ENCODE results near the gene ZFP57. TPM values are rescaled to one million over a fixed set of nuclear protein-coding genes. Genes with fewer than 3 reads are reported as not detected.

ZFP57 gene
- total and polyA plus RNA-seq, 2 experiments from 2014 or later: 0.59 to 0.84 TPM

DNA sequence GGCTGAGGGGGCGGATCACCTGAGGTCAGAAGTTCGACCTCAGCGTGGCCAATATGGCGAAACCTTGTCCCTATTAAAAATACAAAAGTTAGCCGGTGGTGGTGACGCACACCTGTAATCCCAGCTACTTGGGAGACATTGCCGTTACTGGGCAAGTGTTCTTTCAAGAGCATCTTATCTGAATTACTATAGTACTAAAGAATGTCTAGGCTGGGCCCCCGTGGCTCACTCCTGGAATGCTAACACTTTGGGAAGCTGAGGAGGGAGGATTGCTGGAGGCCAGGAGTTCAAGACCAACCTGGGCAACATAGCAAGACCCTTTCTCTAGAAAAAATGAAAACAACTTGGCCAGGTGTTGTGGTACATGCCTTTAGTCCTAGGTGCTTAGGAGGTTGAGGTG lies 859 bp upstream of the ZFP57 start:
- peaks cover 7% of the 10 kb centered on the region for H3K27me3 Mint-ChIP-seq (ENCODE audit: insufficient read depth, low read depth, poor library complexity)
- Histone ChIP-seq H4K20me1 (replicated peaks; ENCODE audit: insufficient read depth) (no peaks in the 10 kb centered on the region), H3K79me2 (replicated peaks; ENCODE audit: insufficient read depth) (no peaks in the 10 kb centered on the region), H3K27me3 (ENCODE audit: insufficient read depth) (no peaks in the 10 kb centered on the region), H3K4me1 (ENCODE audit: insufficient read depth) (peaks cover 21% of the 10 kb centered on the region), H3K4me2 (no peak overlapping the region), H3K4me3 (no peak overlapping the region), H3K9me2 (ENCODE audit: insufficient read depth) (no peaks in the 10 kb centered on the region), H3K36me3 (ENCODE audit: insufficient read depth) (no peaks in the 10 kb centered on the region; the same call in 1 of the 2 replicates), H3K27ac (ENCODE audit: low read depth) (no peak overlapping the region), H3F3A (replicated peaks; ENCODE audit: low read depth) (0 out of 2 replicates have a peak, but pooled peaks cover 7% of the 10 kb centered on the region), H2AFZ (no peak overlapping the region)
- H3K9me3 Mint-ChIP-seq: peaks cover 8% of the 10 kb centered on the region
- TF ChIP-seq CREB1 (CRISPR knock-in tag; IDR thresholded peaks at IDR 0.05; ENCODE audit: low read depth): no peak
- TF ChIP-seq STAT1 (IDR thresholded peaks at IDR 0.05; ENCODE audit: unreplicated experiment): no peak
- TF ChIP-seq NANOG (IDR thresholded peaks at IDR 0.05; ENCODE audit: borderline replicate concordance): no peak
- no peak for TF ChIP-seq ZNF331 (CRISPR knock-in tag; IDR thresholded peaks at IDR 0.05; ENCODE audit: low read depth)
- no peak for TF ChIP-seq EZH2phosphoT487 (IDR thresholded peaks at IDR 0.05; ENCODE audit: unreplicated experiment)
- TF ChIP-seq JUNB (IDR thresholded peaks at IDR 0.05; ENCODE audit: unreplicated experiment): no peak
- no peak for TF ChIP-seq ZNF114 (CRISPR knock-in tag; IDR thresholded peaks at IDR 0.05)
- ATAC-seq (no peak), DNase-seq (ENCODE audit: low spot score) (no peak)
- peaks cover 32% of the 10 kb centered on the region for H3K4me1 Mint-ChIP-seq
- no peak overlapping the region for H3K4me3 Mint-ChIP-seq
- peaks cover 4% of the 10 kb centered on the region; the same call in 1 of the 3 replicates for H3K36me3 Mint-ChIP-seq (ENCODE audit: low read depth)
- H3K27ac Mint-ChIP-seq: no peak overlapping the region

DNA sequence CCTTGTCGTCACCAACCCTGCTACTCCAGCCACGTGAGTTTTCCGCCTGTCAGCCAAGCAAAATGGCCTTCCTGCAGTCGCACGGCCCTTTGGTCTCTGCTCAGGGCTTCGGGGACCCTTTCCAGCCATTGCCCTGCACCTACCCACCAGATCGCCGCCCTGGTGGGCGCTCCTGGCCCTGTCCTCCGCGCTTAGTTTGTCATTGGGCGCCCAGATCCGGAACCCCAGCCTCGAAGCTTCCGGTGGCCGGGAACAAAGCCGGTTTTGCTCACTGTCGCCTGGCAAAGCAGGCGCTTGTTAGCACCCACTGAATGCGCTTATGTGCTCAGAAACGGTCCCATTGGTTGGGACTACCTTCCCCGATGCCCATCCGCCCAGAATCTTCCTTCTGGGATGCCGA lies 536 bp downstream of the ZFP57 start:
- ATAC-seq (no peak), DNase-seq (ENCODE audit: low spot score) (peak; percentile 51)
- peaks cover 2% of the 10 kb centered on the region; the same call in 1 of the 3 replicates for H3K36me3 Mint-ChIP-seq (ENCODE audit: low read depth)
- Histone ChIP-seq H4K20me1 (replicated peaks; ENCODE audit: insufficient read depth) (no peaks in the 10 kb centered on the region), H3K4me3 (no peak overlapping the region), H3K27me3 (ENCODE audit: insufficient read depth) (no peaks in the 10 kb centered on the region), H3K4me2 (no peak overlapping the region), H3K36me3 (ENCODE audit: insufficient read depth) (no peaks in the 10 kb centered on the region; the same call in 1 of the 2 replicates), H3K79me2 (replicated peaks; ENCODE audit: insufficient read depth) (no peaks in the 10 kb centered on the region), H3F3A (replicated peaks; ENCODE audit: low read depth) (0 out of 2 replicates have a peak, but pooled peaks cover 7% of the 10 kb centered on the region), H2AFZ (no peak overlapping the region), H3K4me1 (ENCODE audit: insufficient read depth) (peaks cover 21% of the 10 kb centered on the region), H3K27ac (ENCODE audit: low read depth) (no peak overlapping the region), H3K9me2 (ENCODE audit: insufficient read depth) (no peaks in the 10 kb centered on the region; the same call in 1 of the 2 replicates)
- peaks cover 39% of the 10 kb centered on the region for H3K4me1 Mint-ChIP-seq
- TF ChIP-seq, protein P1, sequence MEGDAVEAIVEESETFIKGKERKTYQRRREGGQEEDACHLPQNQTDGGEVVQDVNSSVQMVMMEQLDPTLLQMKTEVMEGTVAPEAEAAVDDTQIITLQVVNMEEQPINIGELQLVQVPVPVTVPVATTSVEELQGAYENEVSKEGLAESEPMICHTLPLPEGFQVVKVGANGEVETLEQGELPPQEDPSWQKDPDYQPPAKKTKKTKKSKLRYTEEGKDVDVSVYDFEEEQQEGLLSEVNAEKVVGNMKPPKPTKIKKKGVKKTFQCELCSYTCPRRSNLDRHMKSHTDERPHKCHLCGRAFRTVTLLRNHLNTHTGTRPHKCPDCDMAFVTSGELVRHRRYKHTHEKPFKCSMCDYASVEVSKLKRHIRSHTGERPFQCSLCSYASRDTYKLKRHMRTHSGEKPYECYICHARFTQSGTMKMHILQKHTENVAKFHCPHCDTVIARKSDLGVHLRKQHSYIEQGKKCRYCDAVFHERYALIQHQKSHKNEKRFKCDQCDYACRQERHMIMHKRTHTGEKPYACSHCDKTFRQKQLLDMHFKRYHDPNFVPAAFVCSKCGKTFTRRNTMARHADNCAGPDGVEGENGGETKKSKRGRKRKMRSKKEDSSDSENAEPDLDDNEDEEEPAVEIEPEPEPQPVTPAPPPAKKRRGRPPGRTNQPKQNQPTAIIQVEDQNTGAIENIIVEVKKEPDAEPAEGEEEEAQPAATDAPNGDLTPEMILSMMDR (conservative IDR thresholded peaks at IDR 0.05; ENCODE audit: low read depth in 2 of 2): peak; percentile 54 to 61
- no peak for TF ChIP-seq NANOG (IDR thresholded peaks at IDR 0.05; ENCODE audit: borderline replicate concordance)
- H3K27ac Mint-ChIP-seq: no peak overlapping the region
- H3K27me3 Mint-ChIP-seq (ENCODE audit: insufficient read depth, low read depth, poor library complexity): peaks cover 10% of the 10 kb centered on the region
- H3K4me3 Mint-ChIP-seq: no peak overlapping the region
- peaks cover 8% of the 10 kb centered on the region for H3K9me3 Mint-ChIP-seq

DNA sequence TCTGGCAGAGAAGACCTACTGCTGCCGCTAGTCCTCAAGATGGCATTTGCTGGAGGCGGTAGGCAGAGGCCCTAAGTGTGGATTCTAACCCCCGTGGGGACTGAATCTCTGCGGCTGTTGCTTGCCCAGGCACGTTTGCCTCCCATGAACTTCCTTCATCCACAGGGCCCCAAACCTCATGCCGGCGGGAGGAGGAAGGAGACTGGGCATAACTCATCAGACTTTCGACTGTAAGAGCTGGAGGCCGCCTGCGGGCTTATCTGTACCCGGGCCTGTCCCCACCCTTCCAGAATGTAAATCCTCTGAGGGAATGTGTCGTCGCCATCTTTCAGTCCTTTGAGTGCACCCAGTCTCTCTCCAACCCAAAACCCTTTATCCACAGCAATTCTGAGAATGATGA lies 990 bp downstream of the ZFP57 start:
- Histone ChIP-seq H3K4me2 (no peak overlapping the region), H3F3A (replicated peaks; ENCODE audit: low read depth) (0 out of 2 replicates have a peak, but pooled peaks cover 7% of the 10 kb centered on the region), H3K4me3 (no peak overlapping the region), H3K27me3 (ENCODE audit: insufficient read depth) (no peaks in the 10 kb centered on the region), H2AFZ (peak overlapping the region; percentile 44), H3K79me2 (replicated peaks; ENCODE audit: insufficient read depth) (no peaks in the 10 kb centered on the region), H3K27ac (ENCODE audit: low read depth) (no peak overlapping the region), H3K4me1 (ENCODE audit: insufficient read depth) (peaks cover 21% of the 10 kb centered on the region), H4K20me1 (replicated peaks; ENCODE audit: insufficient read depth) (no peaks in the 10 kb centered on the region), H3K9me2 (ENCODE audit: insufficient read depth) (no peaks in the 10 kb centered on the region; the same call in 1 of the 2 replicates), H3K36me3 (ENCODE audit: insufficient read depth) (no peaks in the 10 kb centered on the region; the same call in 1 of the 2 replicates)
- peaks cover 39% of the 10 kb centered on the region for H3K4me1 Mint-ChIP-seq
- peaks cover 8% of the 10 kb centered on the region for H3K27me3 Mint-ChIP-seq (ENCODE audit: insufficient read depth, low read depth, poor library complexity)
- no peak for DNase-seq (ENCODE audit: low spot score)
- no peak for ATAC-seq
- H3K27ac Mint-ChIP-seq: no peak overlapping the region
- H3K36me3 Mint-ChIP-seq (ENCODE audit: low read depth): no peaks in the 10 kb centered on the region; the same call in 2 of the 3 replicates
- H3K4me3 Mint-ChIP-seq: no peak overlapping the region
- H3K9me3 Mint-ChIP-seq: peaks cover 6% of the 10 kb centered on the region; the same call in 1 of the 3 replicates
- TF ChIP-seq ZNF114 (CRISPR knock-in tag; IDR thresholded peaks at IDR 0.05) (no peak), POLR2AphosphoS5 (IDR thresholded peaks at IDR 0.05; ENCODE audit: low read depth) (no peak)
- TF ChIP-seq, protein P2, sequence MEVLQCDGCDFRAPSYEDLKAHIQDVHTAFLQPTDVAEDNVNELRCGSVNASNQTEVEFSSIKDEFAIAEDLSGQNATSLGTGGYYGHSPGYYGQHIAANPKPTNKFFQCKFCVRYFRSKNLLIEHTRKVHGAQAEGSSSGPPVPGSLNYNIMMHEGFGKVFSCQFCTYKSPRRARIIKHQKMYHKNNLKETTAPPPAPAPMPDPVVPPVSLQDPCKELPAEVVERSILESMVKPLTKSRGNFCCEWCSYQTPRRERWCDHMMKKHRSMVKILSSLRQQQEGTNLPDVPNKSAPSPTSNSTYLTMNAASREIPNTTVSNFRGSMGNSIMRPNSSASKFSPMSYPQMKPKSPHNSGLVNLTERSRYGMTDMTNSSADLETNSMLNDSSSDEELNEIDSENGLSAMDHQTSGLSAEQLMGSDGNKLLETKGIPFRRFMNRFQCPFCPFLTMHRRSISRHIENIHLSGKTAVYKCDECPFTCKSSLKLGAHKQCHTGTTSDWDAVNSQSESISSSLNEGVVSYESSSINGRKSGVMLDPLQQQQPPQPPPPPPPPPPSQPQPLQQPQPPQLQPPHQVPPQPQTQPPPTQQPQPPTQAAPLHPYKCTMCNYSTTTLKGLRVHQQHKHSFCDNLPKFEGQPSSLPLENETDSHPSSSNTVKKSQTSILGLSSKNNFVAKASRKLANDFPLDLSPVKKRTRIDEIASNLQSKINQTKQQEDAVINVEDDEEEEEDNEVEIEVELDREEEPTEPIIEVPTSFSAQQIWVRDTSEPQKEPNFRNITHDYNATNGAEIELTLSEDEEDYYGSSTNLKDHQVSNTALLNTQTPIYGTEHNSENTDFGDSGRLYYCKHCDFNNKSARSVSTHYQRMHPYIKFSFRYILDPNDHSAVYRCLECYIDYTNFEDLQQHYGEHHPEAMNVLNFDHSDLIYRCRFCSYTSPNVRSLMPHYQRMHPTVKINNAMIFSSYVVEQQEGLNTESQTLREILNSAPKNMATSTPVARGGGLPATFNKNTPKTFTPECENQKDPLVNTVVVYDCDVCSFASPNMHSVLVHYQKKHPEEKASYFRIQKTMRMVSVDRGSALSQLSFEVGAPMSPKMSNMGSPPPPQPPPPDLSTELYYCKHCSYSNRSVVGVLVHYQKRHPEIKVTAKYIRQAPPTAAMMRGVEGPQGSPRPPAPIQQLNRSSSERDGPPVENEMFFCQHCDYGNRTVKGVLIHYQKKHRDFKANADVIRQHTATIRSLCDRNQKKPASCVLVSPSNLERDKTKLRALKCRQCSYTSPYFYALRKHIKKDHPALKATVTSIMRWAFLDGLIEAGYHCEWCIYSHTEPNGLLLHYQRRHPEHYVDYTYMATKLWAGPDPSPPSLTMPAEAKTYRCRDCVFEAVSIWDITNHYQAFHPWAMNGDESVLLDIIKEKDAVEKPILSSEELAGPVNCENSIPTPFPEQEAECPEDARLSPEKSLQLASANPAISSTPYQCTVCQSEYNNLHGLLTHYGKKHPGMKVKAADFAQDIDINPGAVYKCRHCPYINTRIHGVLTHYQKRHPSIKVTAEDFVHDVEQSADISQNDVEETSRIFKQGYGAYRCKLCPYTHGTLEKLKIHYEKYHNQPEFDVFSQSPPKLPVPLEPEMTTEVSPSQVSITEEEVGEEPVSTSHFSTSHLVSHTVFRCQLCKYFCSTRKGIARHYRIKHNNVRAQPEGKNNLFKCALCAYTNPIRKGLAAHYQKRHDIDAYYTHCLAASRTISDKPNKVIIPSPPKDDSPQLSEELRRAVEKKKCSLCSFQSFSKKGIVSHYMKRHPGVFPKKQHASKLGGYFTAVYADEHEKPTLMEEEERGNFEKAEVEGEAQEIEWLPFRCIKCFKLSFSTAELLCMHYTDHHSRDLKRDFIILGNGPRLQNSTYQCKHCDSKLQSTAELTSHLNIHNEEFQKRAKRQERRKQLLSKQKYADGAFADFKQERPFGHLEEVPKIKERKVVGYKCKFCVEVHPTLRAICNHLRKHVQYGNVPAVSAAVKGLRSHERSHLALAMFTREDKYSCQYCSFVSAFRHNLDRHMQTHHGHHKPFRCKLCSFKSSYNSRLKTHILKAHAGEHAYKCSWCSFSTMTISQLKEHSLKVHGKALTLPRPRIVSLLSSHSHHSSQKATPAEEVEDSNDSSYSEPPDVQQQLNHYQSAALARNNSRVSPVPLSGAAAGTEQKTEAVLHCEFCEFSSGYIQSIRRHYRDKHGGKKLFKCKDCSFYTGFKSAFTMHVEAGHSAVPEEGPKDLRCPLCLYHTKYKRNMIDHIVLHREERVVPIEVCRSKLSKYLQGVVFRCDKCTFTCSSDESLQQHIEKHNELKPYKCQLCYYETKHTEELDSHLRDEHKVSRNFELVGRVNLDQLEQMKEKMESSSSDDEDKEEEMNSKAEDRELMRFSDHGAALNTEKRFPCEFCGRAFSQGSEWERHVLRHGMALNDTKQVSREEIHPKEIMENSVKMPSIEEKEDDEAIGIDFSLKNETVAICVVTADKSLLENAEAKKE (CRISPR knock-in tag; IDR thresholded peaks at IDR 0.05): no peak

Data from GM23338 (cell line).